ENCODE results near the gene CRYBB3. TPM values are rescaled to one million over a fixed set of nuclear protein-coding genes. Genes with fewer than 3 reads are reported as not detected.

CRYBB3 gene
- total and polyA plus RNA-seq, 2 donors (not counting 3 experiments of a cell fraction or from before 2014, with no cell fraction given) = 0.59 to 1.2 TPM

GRCh38 chr22:25216230-25216629 lies 16.6 kb downstream of the CRYBB3 start:
- Histone ChIP-seq H3K79me2 (ENCODE audit: control insufficient read depth, insufficient read depth, low read length) (no peaks in the 10 kb centered on the region), H3K4me3 (replicated peaks in 1 of 3; ENCODE audit: insufficient read depth in 1 of 3, low read depth in 1 of 3, low read length in 3 of 3) (no peak overlapping the region), H3K27me3 (ENCODE audit: control insufficient read depth in 2 of 2, insufficient read depth in 2 of 2, low read length in 2 of 2) (peaks cover 0 to 8% of the 10 kb centered on the region in 2 experiments), H3K9me3 (replicated peaks; ENCODE audit: control insufficient read depth, insufficient read depth, low read length) (no peaks in the 10 kb centered on the region), H4K20me1 (replicated peaks; ENCODE audit: control insufficient read depth, extremely low read depth, insufficient read depth, low read length) (no peaks in the 10 kb centered on the region), H3K27ac (ENCODE audit: insufficient read depth, low read depth, low read length) (no peak overlapping the region), H3K9me1 (replicated peaks; ENCODE audit: control insufficient read depth, extremely low read depth, insufficient read depth, low read length) (no peaks in the 10 kb centered on the region), H3K4me2 (ENCODE audit: insufficient read depth, low read length) (no peak overlapping the region), H3K36me3 (ENCODE audit: control insufficient read depth in 2 of 2, extremely low read depth in 1 of 2, insufficient read depth in 2 of 2, low read length in 2 of 2) (no peaks in the 10 kb centered on the region), H2AFZ (ENCODE audit: low read depth, low read length) (no peak overlapping the region), H3K4me1 (ENCODE audit: control insufficient read depth, extremely low read depth, insufficient read depth, low read length) (no peaks in the 10 kb centered on the region), H3K9ac (replicated peaks; ENCODE audit: extremely low read depth, insufficient read depth, low read length) (no peak overlapping the region)
- BruUV-seq (replicated peaks) = no TSS peak
- dilution Hi-C loops (cut with MboI; ENCODE audit: extremely low pct_ligation_motif_present, low sequenced_read_pairs) (no loop called here), intact Hi-C loops (cut with micrococcal nuclease) (no loop called here)
- no peak for TF ChIP-seq CTCF (IDR thresholded peaks at IDR 0.05; ENCODE audit: extremely low read depth in 1 of 2, insufficient read depth in 1 of 2, low read depth in 1 of 2, low read length in 2 of 2)
- TF ChIP-seq MAX (IDR thresholded peaks at IDR 0.05; ENCODE audit: insufficient read depth, insufficient read length) = no peak
- TF ChIP-seq GATA2 (IDR thresholded peaks at IDR 0.05; ENCODE audit: insufficient read depth, insufficient read length, low read depth, low read length) = no peak
- TF ChIP-seq MYC (IDR thresholded peaks at IDR 0.05; ENCODE audit: low read depth, low read length) = no peak
- no peak for FAIRE-seq
- no peak for DNase-seq (ENCODE audit: low read depth, low spot score)
- POLR2A ChIA-PET = no interaction called here
- CTCF ChIA-PET = interaction anchor here (1.7 kb wide), 1 partner anchor 14 kb away, joined by 6 read pairs; no protein-coding TSS in a partner anchor

GRCh38 chr22:25219211-25219689 lies 19.6 kb downstream of the CRYBB3 start, which contains the start of gene CRYBB2:
CRYBB2 (plus strand) TSS chr22:25219639; CDS start chr22:25221430, 1,791 bp downstream.
- no peak for TF ChIP-seq GATA2 (IDR thresholded peaks at IDR 0.05; ENCODE audit: insufficient read depth, insufficient read length, low read depth, low read length)
- no peak for TF ChIP-seq MYC (IDR thresholded peaks at IDR 0.05; ENCODE audit: low read depth, low read length)
- no peak for TF ChIP-seq JUN (IDR thresholded peaks at IDR 0.05; ENCODE audit: borderline replicate concordance, insufficient read depth, insufficient read length, low read depth)
- no peak for TF ChIP-seq EZH2 (IDR thresholded peaks at IDR 0.05; ENCODE audit: borderline replicate concordance, low read depth, low read length, severe bottlenecking)
- no peak for TF ChIP-seq CTCF (IDR thresholded peaks at IDR 0.05; ENCODE audit: extremely low read depth in 1 of 2, insufficient read depth in 1 of 2, low read depth in 1 of 2, low read length in 2 of 2)
- no peak for TF ChIP-seq FOS (IDR thresholded peaks at IDR 0.05; ENCODE audit: borderline replicate concordance, insufficient read depth, low read length)
- no peak for TF ChIP-seq MAX (IDR thresholded peaks at IDR 0.05; ENCODE audit: insufficient read depth, insufficient read length)
- no peak for TF ChIP-seq POLR2A (IDR thresholded peaks at IDR 0.05; ENCODE audit: low read depth, low read length)
- no peak for TF ChIP-seq POLR2AphosphoS5 (IDR thresholded peaks at IDR 0.05; ENCODE audit: insufficient read depth, low read depth, low read length)
- Histone ChIP-seq H3K4me2 (ENCODE audit: insufficient read depth, low read length) (no peak within 1 kb of the TSS), H3K9me3 (replicated peaks; ENCODE audit: control insufficient read depth, insufficient read depth, low read length) (no peaks in the 10 kb centered on the region), H3K27me3 (ENCODE audit: control insufficient read depth in 2 of 2, insufficient read depth in 2 of 2, low read length in 2 of 2) (peaks cover 0 to 8% of the 10 kb centered on the region in 2 experiments), H3K9me1 (replicated peaks; ENCODE audit: control insufficient read depth, extremely low read depth, insufficient read depth, low read length) (no peaks in the 10 kb centered on the region), H3K4me3 (replicated peaks in 1 of 3; ENCODE audit: insufficient read depth in 1 of 3, low read depth in 1 of 3, low read length in 3 of 3) (no peak within 1 kb of the TSS), H4K20me1 (replicated peaks; ENCODE audit: control insufficient read depth, extremely low read depth, insufficient read depth, low read length) (no peaks in the 10 kb centered on the region), H3K4me1 (ENCODE audit: control insufficient read depth, extremely low read depth, insufficient read depth, low read length) (no peaks in the 10 kb centered on the region), H3K36me3 (ENCODE audit: control insufficient read depth in 2 of 2, extremely low read depth in 1 of 2, insufficient read depth in 2 of 2, low read length in 2 of 2) (no peaks in the 10 kb centered on the region), H2AFZ (ENCODE audit: low read depth, low read length) (no peak within 1 kb of the TSS), H3K79me2 (ENCODE audit: control insufficient read depth, insufficient read depth, low read length) (no peaks in the 10 kb centered on the region), H3K27ac (ENCODE audit: insufficient read depth, low read depth, low read length) (no peak within 1 kb of the TSS), H3K9ac (replicated peaks; ENCODE audit: extremely low read depth, insufficient read depth, low read length) (no peak within 1 kb of the TSS)
- ChIA-PET POLR2A (no interaction called here), CTCF (interaction anchor here (1.6 kb wide), 1 partner anchor 17 kb away, joined by 5 read pairs; no protein-coding TSS in a partner anchor)
- intact Hi-C loops (cut with micrococcal nuclease) (no loop called here), dilution Hi-C loops (cut with MboI; ENCODE audit: extremely low pct_ligation_motif_present, low sequenced_read_pairs) (no loop called here)
- BruUV-seq (replicated peaks) = no TSS peak
- no peak for FAIRE-seq
- DNase-seq (ENCODE audit: low read depth, low spot score) = no peak

Measured in endothelial cell of umbilical vein (primary cell).